ENCODE results near the gene DHX32.
"Not testable (repeated sequence)": the region's sequence is repeated elsewhere in the genome, so short reads cannot be mapped to it uniquely, and the experiment has no call there.

The DHX32 gene

DNA sequence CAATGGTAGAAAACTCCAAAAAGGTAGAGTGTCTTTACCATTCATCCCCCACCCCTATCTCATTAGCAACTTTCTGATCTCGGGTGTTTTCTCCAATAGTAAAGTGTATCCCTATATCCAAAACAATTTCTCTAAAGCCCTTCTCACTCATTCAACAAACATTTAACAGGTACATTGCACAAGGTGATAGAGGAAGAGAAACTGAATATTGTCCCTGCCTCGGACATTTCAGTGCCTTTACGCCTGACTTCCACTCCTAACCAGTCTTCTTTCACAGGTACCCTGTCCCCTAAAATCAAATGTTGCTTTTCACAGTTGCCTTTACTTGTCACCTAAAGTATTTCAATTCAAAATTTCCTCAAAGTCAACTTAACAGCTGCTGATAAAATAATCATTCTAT, 13.1 kb upstream of the DHX32 start:
- TF ChIP-seq SPI1 (IDR thresholded peaks at IDR 0.05; ENCODE audit: low read depth, low read length), result peak; percentile 51; the same call in 1 of the 2 replicates
- not testable (repeated sequence) for DNase-seq (ENCODE audit: insufficient read length, low spot score); FAIRE-seq

DNA sequence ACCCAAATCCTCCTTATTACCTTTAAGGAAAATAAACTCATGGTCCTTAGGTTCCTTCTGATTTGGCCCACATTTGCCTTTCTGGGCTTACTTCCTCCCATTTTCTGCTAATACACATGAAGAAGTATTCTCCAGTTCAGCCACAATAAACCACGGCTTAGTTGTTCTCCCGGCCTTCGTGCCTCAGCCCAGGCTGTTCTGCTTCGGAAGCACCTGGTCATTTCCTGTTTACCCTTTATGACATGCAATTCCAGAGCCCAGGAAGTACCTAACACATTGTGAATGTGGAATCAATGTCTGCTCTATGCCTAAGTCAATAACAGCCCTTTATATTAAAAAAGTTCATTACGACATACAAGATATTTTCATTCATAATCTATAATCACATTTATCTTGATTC, 11.3 kb upstream of the DHX32 start:
- DNase-seq (ENCODE audit: insufficient read length, low spot score); FAIRE-seq: not testable (repeated sequence)

DNA sequence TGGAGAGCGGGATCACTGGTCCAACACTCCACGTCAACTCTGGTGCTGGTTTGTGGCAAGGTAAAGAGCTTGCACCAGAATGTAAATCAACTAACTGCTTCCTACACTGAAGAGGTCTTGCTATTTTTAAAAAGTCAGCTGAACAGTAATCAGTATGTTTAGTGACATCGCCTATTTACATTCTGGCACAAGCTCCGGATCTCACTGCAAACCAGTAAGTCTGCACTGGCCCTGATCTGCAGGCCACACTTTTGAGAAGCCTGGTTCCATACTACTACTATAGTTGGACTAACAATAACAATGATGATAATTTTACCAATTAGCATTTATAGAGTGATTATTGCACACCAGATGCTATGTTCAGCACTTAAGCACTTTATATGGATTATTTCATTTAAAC, 8.3 kb upstream of the DHX32 start:
- FAIRE-seq; DNase-seq (ENCODE audit: insufficient read length, low spot score): not testable (repeated sequence)

DNA sequence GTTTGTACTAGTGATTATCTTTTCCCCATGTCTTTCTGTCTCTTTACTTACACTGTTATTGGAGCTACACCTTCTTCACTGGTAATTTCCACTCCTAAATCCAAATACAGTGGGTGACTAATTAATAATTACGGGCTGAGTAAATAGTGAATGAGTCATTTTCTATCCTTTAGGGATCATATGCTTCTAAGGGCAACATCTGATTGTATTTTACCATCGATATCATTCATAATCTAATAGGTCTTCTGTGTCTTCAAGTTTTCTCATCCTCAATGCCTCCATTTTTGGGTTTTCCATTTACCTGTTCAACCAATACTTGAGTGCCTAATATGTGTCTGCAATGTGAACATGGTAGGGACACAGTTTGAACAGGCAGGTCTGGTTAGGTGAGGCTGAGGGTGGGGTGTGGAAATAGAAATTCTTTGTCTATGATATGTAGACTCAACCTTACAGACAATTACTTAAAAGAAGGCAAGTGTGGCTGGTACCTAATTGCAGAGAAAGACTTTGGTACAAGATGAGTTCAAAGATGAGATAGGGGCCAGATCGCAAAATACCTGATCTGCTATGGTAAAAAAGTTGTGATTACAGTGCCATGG, 5.9 kb upstream of the DHX32 start:
- FAIRE-seq, result no peak
- TF ChIP-seq POLR2A (IDR thresholded peaks at IDR 0.05; ENCODE audit: low read depth, low read length) (no peak), PAX5 (IDR thresholded peaks at IDR 0.05; ENCODE audit: insufficient read depth, low read length, severe bottlenecking) (no peak), TAF1 (IDR thresholded peaks at IDR 0.05; ENCODE audit: low read depth, low read length) (no peak), POLR2AphosphoS5 (IDR thresholded peaks at IDR 0.05; ENCODE audit: low read depth, low read length) (no peak), SPI1 (IDR thresholded peaks at IDR 0.05; ENCODE audit: low read depth, low read length) (no peak), POU2F2 (IDR thresholded peaks at IDR 0.05; ENCODE audit: low read depth, low read length) (no peak)
- DNase-seq (ENCODE audit: insufficient read length, low spot score), result no peak

DNA sequence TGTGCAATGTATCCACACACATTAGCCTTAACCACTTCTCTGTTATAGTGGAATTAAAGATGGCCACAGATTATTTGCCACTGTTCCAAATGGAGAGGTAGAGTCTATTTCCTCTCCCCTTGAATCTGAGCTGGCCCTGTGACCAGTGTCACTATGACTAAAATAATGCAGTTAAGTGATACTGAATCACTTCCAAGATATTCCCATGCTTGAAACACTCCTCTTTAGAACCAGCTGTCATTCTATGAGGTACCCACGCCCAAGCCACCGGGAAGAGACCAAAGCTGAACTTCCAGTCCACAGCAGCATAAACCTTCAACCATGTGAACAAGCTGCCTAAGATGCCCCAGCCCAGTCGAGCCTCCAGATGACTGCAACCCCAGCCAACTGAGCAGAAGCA, 2.1 kb upstream of the DHX32 start:
- FAIRE-seq, result no peak

DNA sequence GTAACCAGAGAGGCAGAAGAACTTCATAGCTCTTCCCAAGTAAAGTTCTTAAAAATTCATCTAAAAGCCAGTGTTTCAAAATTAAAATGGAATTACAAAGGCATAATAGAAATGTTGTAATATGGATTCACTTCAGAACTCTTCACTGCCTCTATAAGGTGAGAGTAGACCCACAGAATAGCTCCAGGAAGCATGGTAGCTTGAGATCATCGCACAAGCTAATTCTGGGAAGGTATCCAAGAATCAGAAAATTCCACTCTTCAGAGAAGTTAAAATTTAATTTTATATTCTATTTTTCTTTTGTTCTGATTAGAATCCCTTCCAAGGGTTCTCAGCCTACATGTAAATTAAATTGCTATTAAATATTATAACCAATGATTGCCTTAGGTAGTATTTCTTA, 1.5 kb upstream of the DHX32 start:
- no peak for TF ChIP-seq SPI1 (IDR thresholded peaks at IDR 0.05; ENCODE audit: low read depth, low read length)
- no peak for TF ChIP-seq PAX5 (IDR thresholded peaks at IDR 0.05; ENCODE audit: insufficient read depth, low read length, severe bottlenecking)
- no peak for TF ChIP-seq POLR2AphosphoS5 (IDR thresholded peaks at IDR 0.05; ENCODE audit: low read depth, low read length)
- TF ChIP-seq TAF1 (IDR thresholded peaks at IDR 0.05; ENCODE audit: low read depth, low read length), result no peak
- TF ChIP-seq POU2F2 (IDR thresholded peaks at IDR 0.05; ENCODE audit: low read depth, low read length), result no peak
- TF ChIP-seq POLR2A (IDR thresholded peaks at IDR 0.05; ENCODE audit: low read depth, low read length), result no peak
- no peak for FAIRE-seq

More for the DNA sequence above, 2.1 kb upstream of the DHX32 start:
- no peak for TF ChIP-seq TAF1 (IDR thresholded peaks at IDR 0.05; ENCODE audit: low read depth, low read length)
- no peak for TF ChIP-seq PAX5 (IDR thresholded peaks at IDR 0.05; ENCODE audit: insufficient read depth, low read length, severe bottlenecking)
- no peak for TF ChIP-seq POU2F2 (IDR thresholded peaks at IDR 0.05; ENCODE audit: low read depth, low read length)
- no peak for TF ChIP-seq POLR2A (IDR thresholded peaks at IDR 0.05; ENCODE audit: low read depth, low read length)
- no peak for TF ChIP-seq SPI1 (IDR thresholded peaks at IDR 0.05; ENCODE audit: low read depth, low read length)
- TF ChIP-seq POLR2AphosphoS5 (IDR thresholded peaks at IDR 0.05; ENCODE audit: low read depth, low read length), result no peak
- DNase-seq (ENCODE audit: insufficient read length, low spot score), result no peak

DNA sequence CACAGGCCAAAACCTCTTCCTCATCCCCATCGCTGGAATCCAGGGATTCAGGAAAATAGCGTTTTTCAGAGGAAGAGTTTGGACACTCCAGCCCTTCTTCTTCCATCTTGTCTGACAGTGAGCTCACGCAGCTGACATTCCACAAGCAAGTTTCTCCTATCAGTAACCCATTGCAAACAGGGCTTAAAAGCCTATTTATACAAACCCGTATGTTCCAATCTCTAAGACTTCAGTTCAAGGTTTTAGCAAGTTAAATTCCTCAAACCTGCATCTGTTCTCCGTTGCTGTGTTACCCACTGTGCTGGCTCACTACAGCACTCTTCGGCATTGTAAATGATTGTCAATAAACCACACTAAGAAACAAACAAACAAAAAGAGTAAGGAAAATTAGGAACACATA, 373 bp downstream of the DHX32 start:
- TF ChIP-seq TAF1 (IDR thresholded peaks at IDR 0.05; ENCODE audit: low read depth, low read length), result no peak
- TF ChIP-seq SPI1 (IDR thresholded peaks at IDR 0.05; ENCODE audit: low read depth, low read length), result no peak
- TF ChIP-seq POU2F2 (IDR thresholded peaks at IDR 0.05; ENCODE audit: low read depth, low read length), result no peak
- no peak for TF ChIP-seq POLR2AphosphoS5 (IDR thresholded peaks at IDR 0.05; ENCODE audit: low read depth, low read length)
- TF ChIP-seq POLR2A (IDR thresholded peaks at IDR 0.05; ENCODE audit: low read depth, low read length), result no peak
- no peak for TF ChIP-seq PAX5 (IDR thresholded peaks at IDR 0.05; ENCODE audit: insufficient read depth, low read length, severe bottlenecking)
- FAIRE-seq, result no peak
- no peak for DNase-seq (ENCODE audit: insufficient read length, low spot score)

More for the DNA sequence above, 1.5 kb upstream of the DHX32 start:
- DNase-seq (ENCODE audit: insufficient read length, low spot score), result no peak

DNA sequence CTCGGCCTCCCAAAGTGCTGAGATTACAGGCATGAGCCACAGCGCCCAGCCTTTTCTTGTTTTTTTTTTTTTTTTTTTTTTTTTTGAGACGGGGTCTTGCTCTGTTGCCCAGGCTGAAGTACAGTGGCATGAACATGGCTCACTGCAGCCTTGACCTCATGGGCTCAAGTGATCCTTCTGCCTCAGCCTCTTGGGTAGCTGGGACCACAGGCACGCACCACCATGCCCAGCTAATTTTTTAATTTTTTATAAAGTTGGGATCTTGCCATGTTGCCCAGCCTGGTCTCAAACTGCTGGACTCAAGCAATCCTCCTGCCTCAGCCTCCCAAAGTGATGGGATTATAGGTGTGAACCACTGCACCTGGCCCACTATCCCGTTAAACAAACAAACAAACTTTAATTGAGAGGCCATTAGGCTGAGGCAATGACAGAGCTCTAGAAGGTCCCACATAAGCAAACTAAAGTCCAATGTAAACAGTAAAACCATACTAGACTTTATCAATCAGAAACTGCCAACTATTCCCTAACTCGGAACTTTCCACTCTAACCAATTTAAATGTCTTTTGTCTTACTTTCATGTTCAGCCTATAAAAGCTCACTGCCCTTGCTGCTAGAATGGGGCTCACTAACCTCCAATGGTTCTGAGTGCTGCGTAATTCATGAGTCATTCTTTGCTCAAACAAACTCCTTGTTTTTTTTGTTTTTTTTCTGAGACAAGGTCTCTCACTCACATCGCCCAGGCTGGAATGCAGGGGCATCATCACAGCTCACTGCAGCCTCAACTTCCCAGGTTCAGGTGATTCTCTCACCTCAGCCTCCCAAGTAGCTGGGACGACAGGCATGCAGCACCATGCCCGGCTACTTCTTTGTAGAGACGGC, 1.9 kb downstream of the DHX32 start:
- no peak for DNase-seq (ENCODE audit: insufficient read length, low spot score)
- no peak for TF ChIP-seq POLR2A (IDR thresholded peaks at IDR 0.05; ENCODE audit: low read depth, low read length)

DNA sequence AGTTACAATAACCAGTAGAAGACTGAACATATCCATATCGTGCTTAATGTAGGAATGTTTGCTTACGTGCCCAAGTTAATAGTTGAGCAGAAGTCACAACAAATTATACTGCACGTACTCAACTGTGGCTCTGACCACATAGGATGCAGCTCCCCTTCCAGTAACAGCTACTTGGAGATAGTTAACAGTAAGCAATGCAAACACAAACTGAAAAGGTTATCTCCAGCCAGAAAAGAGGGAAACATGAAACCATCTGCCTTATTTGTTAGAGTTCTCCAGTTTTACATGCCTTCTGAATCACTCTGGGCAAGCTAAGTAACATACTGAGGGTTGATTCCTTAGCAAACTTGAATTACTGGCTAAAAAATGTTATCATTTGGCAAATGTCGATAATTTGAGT, 9.8 kb downstream of the DHX32 start:
- FAIRE-seq, result peak; percentile 56
- DNase-seq (ENCODE audit: insufficient read length, low spot score), result no peak
- TF ChIP-seq TAF1 (IDR thresholded peaks at IDR 0.05; ENCODE audit: low read depth, low read length) (no peak), PAX5 (IDR thresholded peaks at IDR 0.05; ENCODE audit: insufficient read depth, low read length, severe bottlenecking) (no peak), SPI1 (IDR thresholded peaks at IDR 0.05; ENCODE audit: low read depth, low read length) (no peak), POLR2A (IDR thresholded peaks at IDR 0.05; ENCODE audit: low read depth, low read length) (no peak), POLR2AphosphoS5 (IDR thresholded peaks at IDR 0.05; ENCODE audit: low read depth, low read length) (no peak), POU2F2 (IDR thresholded peaks at IDR 0.05; ENCODE audit: low read depth, low read length) (no peak)

More for the DNA sequence above, 1.9 kb downstream of the DHX32 start:
- no peak for FAIRE-seq

DNA sequence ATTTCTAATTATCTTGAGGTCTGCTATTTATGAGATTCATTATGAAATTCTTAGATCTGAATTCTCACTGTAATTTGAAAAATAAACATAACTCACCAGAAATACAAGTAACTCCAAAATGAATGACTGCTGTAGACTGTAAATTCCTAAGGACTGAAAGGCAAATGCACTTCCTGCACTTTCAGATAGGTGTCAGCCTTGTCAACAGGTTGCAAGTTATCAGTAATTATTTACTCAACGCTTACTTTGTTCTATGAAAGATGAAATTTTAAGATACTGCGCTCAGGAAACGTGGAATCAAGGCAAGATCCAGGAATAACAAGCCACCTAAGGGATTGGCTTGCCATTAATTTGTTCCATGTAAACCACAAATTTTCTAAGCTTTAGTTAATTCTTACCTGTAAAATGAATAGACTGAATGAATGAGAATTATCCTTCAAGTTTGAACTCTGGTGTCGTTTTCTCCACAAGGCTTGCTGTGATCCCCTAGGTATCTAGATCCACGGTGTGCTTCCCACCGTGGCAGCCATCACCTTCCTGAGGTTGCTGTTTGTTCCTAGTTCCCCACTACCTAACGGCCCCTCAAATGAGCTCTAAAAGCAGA, 12.6 kb downstream of the DHX32 start:
- TF ChIP-seq PAX5 (IDR thresholded peaks at IDR 0.05; ENCODE audit: insufficient read depth, low read length, severe bottlenecking), result no peak
- no peak for TF ChIP-seq SPI1 (IDR thresholded peaks at IDR 0.05; ENCODE audit: low read depth, low read length)
- no peak for TF ChIP-seq POLR2AphosphoS5 (IDR thresholded peaks at IDR 0.05; ENCODE audit: low read depth, low read length)
- no peak for TF ChIP-seq POLR2A (IDR thresholded peaks at IDR 0.05; ENCODE audit: low read depth, low read length)
- TF ChIP-seq TAF1 (IDR thresholded peaks at IDR 0.05; ENCODE audit: low read depth, low read length), result no peak
- TF ChIP-seq POU2F2 (IDR thresholded peaks at IDR 0.05; ENCODE audit: low read depth, low read length), result no peak
- peak; percentile 15 for DNase-seq (ENCODE audit: insufficient read length, low spot score)
- FAIRE-seq, result peak; percentile 91

Data from GM12891 (cell line).